ENCODE results near the gene RPUSD1. TPM values are rescaled to one million over a fixed set of nuclear protein-coding genes. Genes with fewer than 3 reads are reported as not detected.
A peak's percentile ranks its signal among the peaks of the same experiment; 100 is the strongest.

RPUSD1 gene
- total and polyA plus RNA-seq, 8 donors: 9.0 to 43.7 (median 20.1) TPM

GRCh38 chr16:796296-797119 lies 8.3 kb upstream of the RPUSD1 start:
- peaks cover 7 to 61% (median 26%) of the 10 kb centered on the region in 3 donors for H3K27me3 ChIP-seq
- H3K4me3 ChIP-seq: no peak overlapping the region
- peaks cover 0 to 27% (median 9%) of the 10 kb centered on the region in 4 donors for H3K36me3 ChIP-seq
- 94 to 96% (median 95%) methylated on average over 27 to 38 of the region's 38 CpGs for WGBS, 5 donors
- H3K9me3 ChIP-seq: peaks cover 0 to 4% (median 0%) of the 10 kb centered on the region in 4 donors
- no peak for DNase-seq
- intact Hi-C loops (cut with DNase I; ENCODE audit: low total_unique reads): no loop called here
- no peak overlapping the region for H3K27ac ChIP-seq
- TF ChIP-seq, protein P1, sequence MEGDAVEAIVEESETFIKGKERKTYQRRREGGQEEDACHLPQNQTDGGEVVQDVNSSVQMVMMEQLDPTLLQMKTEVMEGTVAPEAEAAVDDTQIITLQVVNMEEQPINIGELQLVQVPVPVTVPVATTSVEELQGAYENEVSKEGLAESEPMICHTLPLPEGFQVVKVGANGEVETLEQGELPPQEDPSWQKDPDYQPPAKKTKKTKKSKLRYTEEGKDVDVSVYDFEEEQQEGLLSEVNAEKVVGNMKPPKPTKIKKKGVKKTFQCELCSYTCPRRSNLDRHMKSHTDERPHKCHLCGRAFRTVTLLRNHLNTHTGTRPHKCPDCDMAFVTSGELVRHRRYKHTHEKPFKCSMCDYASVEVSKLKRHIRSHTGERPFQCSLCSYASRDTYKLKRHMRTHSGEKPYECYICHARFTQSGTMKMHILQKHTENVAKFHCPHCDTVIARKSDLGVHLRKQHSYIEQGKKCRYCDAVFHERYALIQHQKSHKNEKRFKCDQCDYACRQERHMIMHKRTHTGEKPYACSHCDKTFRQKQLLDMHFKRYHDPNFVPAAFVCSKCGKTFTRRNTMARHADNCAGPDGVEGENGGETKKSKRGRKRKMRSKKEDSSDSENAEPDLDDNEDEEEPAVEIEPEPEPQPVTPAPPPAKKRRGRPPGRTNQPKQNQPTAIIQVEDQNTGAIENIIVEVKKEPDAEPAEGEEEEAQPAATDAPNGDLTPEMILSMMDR (IDR thresholded peaks at IDR 0.05): no peak
- no peak for TF ChIP-seq POLR2A (IDR thresholded peaks at IDR 0.05)
- no peak for TF ChIP-seq POLR2AphosphoS5 (IDR thresholded peaks at IDR 0.05)
- TF ChIP-seq EP300 (IDR thresholded peaks at IDR 0.05): no peak
- peaks cover 0 to 12% (median 2%) of the 10 kb centered on the region in 4 donors for H3K4me1 ChIP-seq

DNA sequence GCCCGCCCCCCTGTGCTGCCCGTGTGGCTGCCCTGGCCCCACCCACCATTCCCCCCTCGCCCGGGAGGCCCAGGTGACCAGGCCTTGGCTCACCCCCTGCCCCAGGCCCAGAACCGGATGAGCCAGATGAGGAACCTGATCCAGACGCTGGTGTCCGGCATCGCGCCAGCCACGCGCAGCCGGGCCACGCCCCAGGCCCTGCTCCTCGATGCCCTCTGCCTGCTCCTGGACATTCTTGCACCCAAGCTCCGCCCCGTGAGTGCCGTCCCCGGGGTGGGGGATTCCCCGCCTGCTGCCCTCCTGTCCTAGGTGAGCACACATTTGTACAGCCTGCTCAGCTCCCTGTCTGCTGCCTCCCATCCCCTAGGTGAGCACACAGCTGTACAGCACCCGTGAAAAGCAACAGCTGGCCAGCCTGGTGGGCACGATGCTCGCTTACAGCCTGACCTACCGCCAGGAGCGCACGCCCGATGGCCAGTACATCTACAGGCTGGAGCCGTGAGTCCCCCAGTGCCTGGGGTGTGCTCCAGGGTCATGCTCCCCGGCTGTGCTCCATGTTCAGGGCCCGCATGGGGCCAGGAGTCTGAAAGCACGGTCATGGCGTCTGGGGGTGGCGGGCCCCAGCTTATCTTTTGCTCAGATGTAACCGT lies 7.5 kb upstream of the RPUSD1 start:
- Histone ChIP-seq H3K27ac (no peak overlapping the region), H3K36me3 (peaks cover 0 to 32% (median 13%) of the 10 kb centered on the region in 4 donors), H3K27me3 (peaks cover 7 to 53% (median 18%) of the 10 kb centered on the region in 3 donors), H3K4me1 (peaks cover 0 to 12% (median 2%) of the 10 kb centered on the region in 4 donors), H3K9me3 (peaks cover 0 to 4% (median 0%) of the 10 kb centered on the region in 4 donors), H3K4me3 (no peak overlapping the region)
- whole genome bisulfite sequencing, 5 donors: 48 to 81% (median 73%) methylated on average over 14 to 32 of the region's 33 CpGs
- peak; percentile 57 to 58 for DNase-seq
- TF ChIP-seq POLR2AphosphoS5 (IDR thresholded peaks at IDR 0.05): no peak
- TF ChIP-seq, protein P1 (IDR thresholded peaks at IDR 0.05): no peak
- no peak for TF ChIP-seq EP300 (IDR thresholded peaks at IDR 0.05)
- TF ChIP-seq POLR2A (IDR thresholded peaks at IDR 0.05): no peak
- intact Hi-C loops (cut with DNase I; ENCODE audit: low total_unique reads): no loop called here

- TF ChIP-seq POLR2A (IDR thresholded peaks at IDR 0.05) (no peak), EP300 (IDR thresholded peaks at IDR 0.05) (no peak), POLR2AphosphoS5 (IDR thresholded peaks at IDR 0.05) (no peak)
- TF ChIP-seq, protein P1 (IDR thresholded peaks at IDR 0.05): no peak
- 80 to 90% (median 84%) methylated on average over 6 to 31 of the region's 31 CpGs for WGBS, 5 donors
- Histone ChIP-seq H3K36me3 (peaks cover 0 to 32% (median 13%) of the 10 kb centered on the region in 4 donors), H3K4me3 (no peak overlapping the region), H3K27me3 (peaks cover 7 to 45% (median 10%) of the 10 kb centered on the region in 3 donors), H3K27ac (no peak overlapping the region), H3K4me1 (peaks cover 0 to 5% (median 0%) of the 10 kb centered on the region in 4 donors), H3K9me3 (peaks cover 0 to 4% (median 0%) of the 10 kb centered on the region in 4 donors)
- DNase-seq: no peak
- intact Hi-C loops (cut with DNase I; ENCODE audit: low total_unique reads): no loop called here
Observed at GRCh38 chr16:794853-795466, 6.8 kb upstream of the RPUSD1 start.

All from stomach (tissue), 9 donors.